Measurements from ENCODE around the gene LINGO1.

Gene LINGO1

DNA sequence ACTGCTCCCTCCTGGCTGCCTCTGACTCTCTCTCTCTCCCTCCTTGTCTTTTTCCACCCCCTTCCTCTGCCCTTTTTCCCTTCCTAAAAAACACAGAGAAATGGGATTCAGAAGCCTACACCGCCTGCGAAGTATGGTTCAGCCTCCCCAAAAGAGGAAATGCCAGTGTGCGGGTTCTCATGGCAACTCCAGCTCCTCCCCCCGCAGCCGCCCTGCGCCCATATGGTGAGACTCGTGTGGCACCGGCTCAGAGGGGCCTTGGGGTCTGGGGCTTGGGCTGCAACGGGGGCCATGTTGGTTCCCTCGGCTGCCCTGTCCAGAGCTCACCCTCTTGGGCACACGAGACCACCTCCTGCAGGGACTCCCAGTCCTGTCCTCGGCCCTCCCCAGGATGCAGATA, 23.6 kb upstream of the LINGO1 start:
- no peak for DNase-seq

DNA sequence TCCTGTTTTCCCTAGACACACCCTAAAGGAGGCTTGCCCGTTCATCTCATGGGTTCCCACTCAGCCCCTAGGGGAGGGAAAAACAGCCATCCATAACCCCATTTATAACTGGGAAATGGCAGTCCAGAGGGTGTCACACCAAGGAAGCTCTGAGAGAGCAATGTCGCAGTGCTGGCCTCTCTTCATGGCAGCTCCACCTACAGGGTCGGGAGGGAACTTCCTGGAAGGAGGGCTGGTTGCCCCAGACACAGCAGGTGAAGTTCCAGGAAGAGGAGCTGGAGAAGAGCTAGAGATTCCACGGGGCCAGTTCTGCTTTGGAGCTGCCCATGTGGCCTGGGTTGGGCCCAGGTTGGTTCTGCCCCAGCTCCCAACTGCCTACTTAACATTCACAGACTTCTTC, 22.3 kb upstream of the LINGO1 start:
- DNase-seq, result peak in 1 of 2 experiments; percentile 30

DNA sequence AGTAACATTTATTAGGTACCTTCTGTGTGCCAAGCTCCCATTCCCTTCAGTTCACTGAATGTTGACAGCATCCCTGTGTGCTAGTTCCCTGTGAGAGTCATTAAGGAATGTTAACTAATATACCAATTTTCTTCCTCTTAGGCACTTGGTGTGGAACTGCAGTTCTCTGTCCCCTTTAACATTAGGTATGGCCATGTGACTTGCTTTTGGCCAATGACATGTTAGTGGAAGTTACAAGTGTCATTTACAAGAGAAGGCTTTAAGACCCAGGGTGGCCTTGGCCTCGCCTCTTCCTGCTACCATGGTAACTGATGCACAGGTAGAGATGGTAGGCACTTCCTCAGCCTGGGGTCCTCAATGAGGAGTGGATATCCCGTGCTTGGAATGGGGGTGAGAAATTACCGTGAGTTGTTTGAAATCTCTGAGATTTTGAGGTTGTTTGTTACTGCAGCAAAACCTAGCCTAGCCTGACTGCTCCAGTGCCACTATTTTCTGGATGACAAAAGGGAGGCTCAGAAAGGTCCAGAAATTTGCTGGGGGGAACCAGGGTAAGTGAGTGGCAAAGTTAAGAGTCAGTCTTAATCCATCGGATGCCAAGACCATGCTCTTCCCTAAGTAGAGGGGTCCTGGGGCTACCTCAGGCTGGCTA, 21.2 kb upstream of the LINGO1 start:
- no peak for DNase-seq

DNA sequence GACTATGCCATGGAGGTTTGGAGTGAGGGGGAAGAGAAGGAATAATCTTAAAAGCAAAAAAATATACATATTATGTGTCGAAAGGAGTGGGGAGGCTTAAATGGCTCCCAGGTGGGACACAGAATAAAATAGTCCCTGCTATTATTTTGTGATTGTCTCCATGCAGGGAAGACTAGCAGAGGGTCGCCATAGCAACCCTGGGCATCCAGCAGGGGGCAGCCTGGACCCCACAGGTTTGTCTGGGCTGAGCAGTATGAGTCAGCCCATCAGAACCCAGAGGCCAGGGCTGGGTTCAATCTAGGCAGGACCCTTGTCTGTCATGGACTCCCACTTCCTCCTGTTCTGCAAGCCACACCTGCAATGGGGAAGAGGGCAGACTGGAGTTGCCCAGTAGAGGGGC, 17.6 kb upstream of the LINGO1 start:
- DNase-seq, result no peak

DNA sequence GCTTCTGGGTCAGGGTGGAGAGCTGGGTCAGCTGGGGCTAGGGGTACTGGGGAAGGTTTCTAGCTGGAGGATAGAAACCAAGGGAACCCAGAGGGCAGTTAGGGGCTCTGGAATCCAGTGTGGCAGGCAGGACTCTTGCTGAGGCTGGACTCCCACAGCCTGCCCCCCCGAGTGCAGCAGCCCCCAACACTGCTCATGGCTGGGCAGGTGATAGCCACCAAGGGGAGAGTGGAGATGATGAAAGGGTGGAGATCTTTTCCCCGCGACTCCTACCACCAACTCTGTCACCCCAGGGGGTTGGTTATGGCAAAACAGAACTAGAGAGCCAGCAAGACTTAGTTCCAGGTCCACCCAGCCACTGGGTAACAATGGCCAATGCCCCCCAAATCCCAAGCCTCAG, 16.9 kb upstream of the LINGO1 start:
- DNase-seq, result no peak

DNA sequence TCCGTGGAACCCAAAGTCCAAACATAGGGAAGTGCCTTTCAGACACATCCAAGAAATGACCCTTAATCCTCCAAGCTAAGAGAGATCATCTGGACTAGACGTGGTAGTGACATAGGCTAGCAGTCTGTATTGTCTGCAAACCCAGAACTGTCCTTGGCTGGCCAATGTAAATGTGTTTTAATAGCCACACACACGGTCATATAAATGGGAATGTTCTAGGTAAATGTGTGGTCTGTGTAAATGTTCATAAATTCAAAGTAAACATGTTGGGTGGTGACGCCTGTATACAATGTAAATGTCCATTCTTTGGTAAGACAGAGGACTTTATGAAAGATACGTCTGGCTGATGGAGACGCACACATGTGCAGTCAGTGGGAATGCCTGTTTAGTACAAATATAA, 16.3 kb upstream of the LINGO1 start:
- DNase-seq, result no peak

DNA sequence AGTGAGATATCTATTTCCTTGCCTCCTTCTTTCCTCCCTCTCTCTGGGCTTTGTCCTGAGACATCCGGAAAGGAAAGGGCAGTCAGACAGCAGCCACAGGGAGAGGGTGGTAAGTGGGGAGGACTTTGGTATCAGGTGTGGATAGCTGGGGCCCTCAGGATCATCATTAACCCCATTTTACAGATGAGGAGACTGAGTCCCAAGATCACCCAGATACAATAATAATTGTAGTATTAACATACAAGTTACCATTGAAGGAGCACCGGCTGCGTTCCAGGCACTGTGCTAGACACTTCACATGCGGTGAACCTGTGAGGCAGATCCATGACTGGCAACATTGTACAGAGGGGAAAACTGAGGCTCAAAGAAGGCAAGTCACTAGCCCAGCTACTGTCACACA, 15.2 kb upstream of the LINGO1 start:
- no peak for DNase-seq

DNA sequence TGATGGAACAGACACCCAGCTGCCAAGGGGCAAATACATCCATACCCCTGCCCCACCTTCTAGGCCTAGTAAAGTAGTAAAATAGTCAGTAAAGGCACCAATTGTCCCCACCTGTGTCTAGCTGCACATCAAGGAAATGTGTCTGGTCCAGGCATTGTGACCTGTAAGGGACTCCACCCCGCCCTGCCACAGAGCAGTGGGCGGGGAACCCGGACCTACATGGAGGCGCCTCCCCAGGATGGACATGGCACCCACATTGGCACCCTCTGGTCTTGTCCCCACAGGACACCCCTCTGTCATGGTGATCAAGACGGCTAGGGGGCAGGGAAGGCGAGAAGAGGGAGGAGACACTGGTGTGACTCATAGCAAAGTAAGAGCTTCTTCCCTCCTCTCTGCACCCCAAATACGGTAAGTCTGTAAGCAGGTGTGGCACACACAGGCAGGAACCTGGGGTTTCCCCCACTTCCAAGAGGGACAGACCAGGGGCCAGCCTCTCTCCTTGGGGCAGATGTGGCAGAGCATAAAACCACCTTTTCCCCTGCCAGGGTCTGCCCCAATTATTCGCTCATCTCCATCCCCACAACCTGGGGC, 13.5 kb upstream of the LINGO1 start:
- DNase-seq, result no peak

DNA sequence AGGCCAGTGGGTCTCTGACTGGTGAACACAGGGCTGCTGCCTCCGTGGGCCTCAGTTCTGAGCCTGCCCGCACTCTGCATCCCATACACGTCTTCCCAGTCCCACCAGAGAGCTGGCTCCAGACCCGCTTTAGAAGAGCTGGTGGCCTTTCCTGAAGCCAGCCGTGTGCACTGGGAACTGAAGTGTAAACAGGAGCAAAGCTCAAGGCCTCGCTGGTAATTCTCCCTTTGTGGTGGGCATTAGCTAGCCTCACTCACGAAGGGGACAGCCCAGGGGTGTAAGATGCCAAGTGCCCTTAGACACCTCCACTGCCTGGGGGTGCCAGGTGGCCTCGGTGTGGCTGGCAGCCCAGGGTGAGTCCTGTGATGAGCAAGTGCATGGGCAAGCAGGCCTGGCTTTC, 12.9 kb upstream of the LINGO1 start:
- DNase-seq, result no peak

DNA sequence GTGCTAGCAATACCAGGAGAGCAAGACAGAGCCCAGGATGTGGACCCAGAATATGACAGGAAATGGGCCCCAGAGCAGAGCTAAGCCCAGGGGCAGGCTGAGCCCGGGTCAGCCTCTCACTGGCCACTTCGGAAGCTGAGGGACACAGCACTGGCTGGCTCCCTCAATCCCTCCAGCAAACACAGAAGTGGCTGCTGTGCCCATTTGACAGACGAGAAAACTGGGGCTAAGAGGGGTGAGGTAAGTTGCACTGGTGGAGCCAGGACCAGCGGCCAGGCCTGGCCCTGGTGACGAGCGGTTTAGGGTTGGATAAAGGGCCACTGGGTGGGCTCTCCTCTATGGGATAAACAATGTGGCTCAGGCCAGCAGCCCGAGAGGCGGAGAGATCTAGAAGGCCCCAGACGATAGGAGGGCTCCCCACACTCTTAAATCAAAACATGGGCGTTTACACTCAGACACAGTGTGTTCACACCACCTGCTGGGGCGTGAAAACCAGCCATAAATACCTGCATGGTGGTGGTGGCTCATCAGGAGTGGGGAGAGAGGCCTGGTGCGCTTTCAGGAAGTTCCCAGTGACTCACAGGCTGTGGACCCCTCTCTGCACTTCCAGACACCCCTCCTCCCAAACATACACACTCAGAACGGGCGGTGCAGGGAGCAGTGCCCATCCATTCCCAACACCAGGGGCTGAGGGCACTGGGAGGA, 12.0 kb upstream of the LINGO1 start:
- no peak for DNase-seq

DNA sequence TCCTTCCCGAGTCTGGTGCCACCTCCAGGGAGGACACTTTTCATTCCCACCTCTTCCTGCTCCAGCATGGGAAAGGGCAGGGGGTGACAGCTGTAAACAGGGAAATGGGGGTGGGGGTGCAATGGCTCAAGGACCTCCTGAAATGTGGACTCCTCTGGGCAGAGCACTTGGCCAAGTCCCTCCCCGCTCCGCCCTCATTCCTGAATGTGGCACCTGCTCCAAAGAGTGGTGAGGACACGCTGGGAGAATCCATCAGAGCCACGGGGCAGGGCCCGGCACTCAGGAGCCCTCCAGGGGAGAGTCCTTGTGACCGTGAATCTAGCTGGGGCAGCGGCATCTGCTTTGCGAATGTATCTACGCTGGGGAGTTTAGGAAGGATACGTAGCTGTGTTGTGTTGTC, 11.1 kb upstream of the LINGO1 start:
- DNase-seq, result no peak

DNA sequence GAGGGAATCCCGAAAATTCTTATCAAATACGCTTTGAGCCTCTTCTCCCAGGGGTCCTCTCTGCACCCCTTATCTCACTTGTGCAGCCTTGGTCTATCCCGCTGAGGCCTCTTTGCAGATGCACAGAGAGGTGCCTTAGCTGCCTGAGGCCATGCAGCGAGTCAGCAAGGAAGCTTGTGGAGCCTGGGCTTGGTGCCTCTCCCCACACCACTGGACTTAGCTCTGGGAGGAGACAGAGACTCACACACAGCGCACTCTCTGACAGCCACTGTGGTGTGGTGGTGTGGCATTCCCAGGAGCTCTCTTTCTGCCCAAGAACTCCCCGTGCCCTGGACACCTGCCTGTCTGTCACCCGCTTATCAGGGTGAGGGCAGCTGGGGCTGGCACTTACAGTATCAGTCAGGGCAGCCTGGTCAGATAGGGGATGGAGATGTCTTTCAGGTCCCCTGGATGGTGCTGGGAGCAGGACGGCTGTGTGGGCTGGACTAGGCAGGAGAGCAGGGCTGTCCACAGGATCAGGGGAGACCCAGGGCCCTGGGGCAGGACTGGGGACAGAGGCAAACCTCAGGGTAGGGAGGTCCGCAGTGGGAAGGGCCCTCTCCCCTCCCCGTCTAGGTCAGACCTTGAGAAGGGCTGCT, 10.2 kb upstream of the LINGO1 start:
- peak in 1 of 2 experiments; percentile 27 for DNase-seq

DNA sequence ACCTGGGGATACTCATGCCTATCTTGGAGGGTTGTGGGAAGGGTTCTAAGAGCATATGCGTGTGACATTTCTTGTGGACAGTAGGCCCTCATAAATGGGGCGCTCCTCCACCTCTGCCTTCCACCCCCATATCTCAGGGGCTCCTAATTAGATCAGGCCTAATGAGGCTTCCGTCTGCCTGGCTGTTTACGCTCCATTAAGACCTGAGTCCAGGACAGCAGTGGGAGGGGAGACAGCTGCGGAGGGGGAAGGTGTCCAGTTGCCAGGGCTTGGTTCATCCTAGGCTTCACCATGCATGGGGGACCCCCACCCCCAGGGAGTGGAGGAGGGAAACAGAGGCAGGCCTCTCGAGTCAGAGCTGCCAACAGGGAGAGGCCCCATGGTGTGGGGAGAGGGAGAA, 9.3 kb upstream of the LINGO1 start:
- DNase-seq, result no peak

DNA sequence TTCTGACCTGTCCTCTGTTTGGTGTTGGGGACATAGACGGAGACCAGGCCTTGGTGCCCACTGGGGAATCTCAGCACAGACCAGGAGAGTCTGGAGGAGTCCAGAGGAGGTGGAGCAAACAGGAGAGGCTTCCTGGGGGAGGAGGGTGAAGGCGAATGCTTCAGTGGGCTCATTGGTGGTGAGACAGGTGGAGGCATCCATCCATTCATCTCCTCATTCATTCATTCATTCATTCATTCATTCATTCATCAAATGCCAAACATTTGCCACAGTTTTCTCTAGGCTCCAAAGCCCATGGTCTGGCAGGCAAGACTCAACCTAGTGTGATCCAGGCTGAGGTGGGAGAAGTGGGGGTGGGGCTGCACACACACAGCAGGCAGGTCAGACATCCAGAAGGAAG, 7.9 kb upstream of the LINGO1 start:
- DNase-seq, result no peak

DNA sequence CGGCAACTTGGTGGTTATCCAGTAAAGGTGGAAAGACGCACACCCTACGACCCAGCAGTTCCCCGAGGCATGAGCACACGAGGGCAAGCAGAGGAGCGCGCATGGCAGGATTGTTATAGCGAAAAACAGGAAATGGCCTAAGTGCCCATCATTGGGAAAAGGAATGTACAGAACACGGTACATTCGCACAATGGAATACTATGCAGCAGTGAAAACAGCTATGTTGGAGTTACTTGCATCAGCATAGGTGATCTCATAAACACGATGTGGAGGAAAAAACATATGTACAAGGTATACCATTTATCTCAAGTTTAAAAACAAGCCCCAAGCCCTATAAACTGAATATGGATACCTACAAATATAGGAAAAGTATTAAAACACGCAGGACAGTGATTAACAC, 6.7 kb upstream of the LINGO1 start:
- DNase-seq, result no peak

DNA sequence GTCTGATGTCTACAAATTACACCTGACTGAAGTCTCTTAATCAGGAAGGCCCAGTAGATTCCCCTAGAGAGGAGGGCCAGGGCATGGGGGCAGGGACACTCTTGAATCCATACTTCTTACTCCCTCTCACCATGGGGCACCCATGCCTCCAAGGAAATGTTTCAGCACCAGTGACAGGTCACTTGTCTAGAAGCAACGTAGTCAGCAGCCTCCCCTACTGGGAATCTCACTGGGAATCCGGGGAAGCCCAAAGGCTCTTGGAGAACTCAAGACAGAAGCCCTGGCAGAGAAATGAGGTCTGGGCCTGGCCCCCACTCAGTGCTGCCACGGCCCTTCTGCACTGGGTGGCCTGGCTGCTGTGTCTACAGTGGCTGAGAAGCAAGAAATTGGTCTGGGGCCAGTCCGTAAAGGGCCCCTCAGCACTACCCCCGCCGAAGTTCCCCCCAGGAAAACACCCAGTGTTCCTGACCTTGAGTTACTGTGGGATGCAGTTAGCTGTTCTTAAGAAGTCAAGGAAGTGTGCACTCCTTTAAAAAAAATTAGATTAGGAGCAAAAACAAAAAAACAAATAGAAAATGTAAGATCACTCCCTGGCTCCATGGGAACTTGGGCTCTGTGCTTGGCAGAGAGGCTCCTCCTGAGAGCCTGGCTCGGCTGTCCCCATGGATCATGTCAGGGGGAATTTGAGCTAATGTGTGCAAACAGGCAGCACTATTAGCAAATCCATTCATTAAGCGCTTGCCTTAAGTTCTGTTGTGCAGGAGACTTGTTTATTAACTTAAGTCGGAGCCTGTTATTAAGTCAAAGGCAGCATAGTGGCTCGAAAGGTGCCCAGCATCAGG, 5.4 kb upstream of the LINGO1 start:
- DNase-seq, result no peak

DNA sequence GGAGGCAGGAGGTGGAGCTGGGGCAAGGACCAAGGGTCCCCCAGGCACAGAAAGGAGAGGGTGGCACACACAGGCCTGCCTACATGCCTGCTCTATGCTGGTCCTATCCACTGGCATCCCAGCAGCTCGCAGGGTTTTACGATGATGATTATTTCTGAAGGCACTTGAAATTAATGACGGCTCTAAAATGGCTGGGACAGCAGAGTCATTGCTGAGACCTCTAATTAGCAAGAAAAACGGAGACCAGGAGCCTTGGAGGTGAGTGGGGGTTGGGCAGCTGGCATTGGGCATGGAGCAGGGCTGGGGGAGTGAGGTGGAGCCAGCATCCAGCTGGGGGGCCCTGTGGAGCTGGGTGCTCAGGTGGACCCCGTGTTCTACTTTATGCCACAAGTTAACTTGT, 3.5 kb upstream of the LINGO1 start:
- DNase-seq, result no peak

DNA sequence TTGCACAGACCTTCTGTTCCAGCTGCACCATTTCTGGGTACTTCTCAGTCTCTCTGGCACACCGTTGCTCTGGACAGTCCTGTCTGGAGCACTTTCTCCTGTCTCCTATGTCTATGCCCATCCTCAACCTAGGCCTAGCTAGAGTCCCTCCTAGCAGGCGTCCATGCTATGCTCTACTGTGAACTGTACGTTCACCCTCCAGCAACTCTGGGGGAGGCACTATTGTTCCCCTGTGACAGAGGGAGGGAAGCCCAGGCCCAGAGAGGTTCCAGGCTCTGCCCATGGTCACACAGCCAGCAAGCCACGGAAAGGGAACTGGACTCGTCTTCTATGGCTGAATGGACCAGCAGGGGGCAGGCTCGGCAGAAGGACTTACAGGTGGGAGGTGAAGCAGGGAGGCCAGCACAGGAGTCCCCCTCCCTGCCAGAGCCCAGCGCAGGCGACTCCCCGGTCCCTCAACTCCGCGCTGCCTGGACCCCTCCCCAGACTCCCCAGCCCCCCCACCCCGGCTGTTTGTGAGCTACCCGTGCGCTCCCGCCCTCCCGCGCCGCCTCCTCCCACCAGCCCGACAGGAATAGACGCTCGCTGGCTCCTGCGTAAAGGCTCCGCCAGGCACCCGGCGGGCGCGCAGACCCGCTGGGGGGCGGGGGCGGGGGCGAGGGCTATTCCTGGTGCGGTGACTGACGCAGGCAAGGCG, 1.7 kb upstream of the LINGO1 start:
- peak in 1 of 2 experiments; percentile 40 for DNase-seq

DNA sequence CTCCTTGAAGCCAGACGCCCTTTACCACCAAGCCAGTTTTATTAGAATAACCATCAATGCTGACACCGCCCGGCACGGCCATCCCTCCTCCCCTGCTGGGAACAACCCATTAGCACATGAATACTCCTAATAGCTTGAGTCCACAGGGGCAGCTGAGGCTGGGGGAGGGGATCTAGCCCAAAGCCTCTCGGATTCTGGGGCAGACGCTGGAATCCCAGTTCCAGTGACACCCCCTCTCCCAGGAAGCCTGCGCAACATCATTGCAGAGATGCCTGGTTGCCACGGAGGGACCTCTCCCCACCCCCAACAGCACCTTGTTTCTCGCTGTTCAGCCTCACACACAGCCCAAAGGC, 1.2 kb upstream of the LINGO1 start:
- no peak for DNase-seq

DNA sequence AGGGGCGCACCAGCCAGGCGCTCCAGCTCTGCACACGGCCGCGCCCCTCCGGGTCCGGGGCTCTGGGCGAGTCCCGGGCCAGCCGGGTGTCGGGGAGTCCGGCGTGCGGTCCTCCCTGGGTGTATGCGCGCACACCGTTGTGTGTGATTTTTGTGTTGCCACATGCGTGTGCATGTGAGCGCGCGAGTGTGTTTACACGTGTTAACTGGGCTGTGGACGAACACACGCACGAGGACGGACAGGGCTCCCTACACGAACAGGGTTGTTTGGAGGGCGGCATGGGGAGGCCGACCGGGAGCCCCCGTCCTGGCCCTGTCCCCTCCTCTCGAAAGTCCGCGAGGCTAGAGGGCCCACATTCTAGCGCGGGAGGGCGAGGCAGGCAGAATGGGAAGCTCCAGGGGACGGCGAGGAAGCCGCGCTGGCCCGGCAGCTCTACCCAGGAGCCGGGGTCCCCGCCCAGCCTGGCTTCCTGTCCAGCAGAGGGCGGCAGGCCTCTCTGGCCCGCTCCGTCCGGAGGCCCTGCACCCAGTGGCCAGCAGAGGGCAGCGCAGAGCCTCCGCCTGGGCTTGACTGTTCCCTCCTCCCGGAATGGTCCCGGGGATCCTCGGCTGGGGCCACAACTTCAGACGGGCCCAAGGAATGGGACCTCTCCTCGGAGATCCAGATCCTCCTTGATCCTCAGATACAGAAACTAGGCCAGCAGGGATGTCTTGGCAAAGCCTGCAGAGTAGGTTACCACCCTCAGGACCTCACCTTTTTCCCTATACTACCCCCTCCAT, 611 bp upstream of the LINGO1 start:
- peak; percentile 58 to 83 for DNase-seq

DNA sequence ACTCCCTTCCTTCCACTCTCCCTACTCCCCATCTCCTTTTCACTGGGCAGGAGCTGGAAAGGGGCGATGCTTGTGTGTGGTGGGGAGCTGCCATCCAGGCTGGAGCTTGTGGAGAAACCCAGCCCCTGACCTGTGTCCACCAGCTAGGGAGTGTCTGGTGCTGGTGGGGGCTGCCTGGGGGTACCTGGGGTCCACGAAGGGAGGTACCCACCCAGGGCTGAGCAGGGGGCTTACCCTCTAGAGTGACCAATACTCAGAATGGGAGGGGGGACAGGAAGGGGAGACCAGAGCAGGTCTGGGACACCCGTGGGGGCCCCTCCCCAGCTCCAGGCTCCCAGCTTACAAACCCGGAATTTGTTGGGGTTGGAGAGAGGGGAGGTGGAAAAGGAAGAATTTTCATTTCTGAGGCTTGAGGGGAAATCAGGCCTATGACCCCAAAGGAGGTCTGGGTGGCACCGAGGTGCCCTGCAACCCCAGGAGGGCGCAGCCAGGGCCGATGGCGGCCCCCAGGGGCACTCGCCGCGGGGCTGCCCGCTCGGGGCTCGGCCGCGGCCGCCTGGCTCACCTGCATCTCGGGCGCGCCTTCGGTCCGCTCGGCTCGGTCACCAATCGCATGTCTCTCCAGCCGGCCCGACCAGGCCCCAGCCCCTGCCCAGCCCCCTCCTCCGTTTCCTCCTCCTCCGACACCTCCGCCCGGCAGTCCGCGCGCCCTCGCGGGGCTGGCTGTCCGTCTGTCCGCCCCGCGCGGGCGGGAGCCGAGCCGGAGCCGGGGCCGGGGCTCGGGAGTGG, 773 bp downstream of the LINGO1 start:
- DNase-seq, result no peak

All from SW 1271 (cell line).